ENCODE results near the gene ALK. TPM values are rescaled to one million over a fixed set of nuclear protein-coding genes. Genes with fewer than 3 reads are reported as not detected.

ALK gene
- polyA plus RNA-seq, 3 donors = not detected

DNA sequence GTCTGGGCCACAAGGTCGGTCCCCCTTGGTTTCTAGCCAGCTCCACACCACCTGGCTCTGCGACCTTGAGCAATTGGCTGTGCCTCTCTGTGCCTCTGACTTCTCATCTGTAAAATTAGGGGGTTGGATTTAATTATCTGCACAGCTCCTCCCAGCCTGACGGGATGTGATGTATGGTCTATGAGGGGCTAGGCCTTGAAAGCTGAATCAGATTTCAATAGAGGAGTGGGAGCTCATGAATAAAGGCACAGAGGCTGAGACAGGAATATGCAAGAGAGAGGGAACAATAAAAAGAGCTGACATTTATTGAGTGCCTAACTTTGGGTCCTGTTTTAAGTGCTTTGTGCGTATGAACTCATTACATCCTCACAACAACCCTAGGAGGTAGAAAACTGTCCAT, 104.7 kb downstream of the ALK start:
- Histone ChIP-seq H3K4me1 (ENCODE audit: control insufficient read depth in 1 of 2, insufficient read depth in 2 of 2, low read length in 2 of 2) (no peaks in the 10 kb centered on the region), H3K27me3 (ENCODE audit: control insufficient read depth in 2 of 2, insufficient read depth in 2 of 2, low read length in 2 of 2) (no peaks in the 10 kb centered on the region), H3K27ac (ENCODE audit: low read depth in 1 of 2, low read length in 2 of 2) (no peak overlapping the region), H2AFZ (ENCODE audit: insufficient read depth, low read depth, low read length, poor library complexity, severe bottlenecking) (no peak overlapping the region), H3K36me3 (replicated peaks in 1 of 2; ENCODE audit: control insufficient read depth in 1 of 2, insufficient read depth in 2 of 2, low read length in 2 of 2) (no peaks in the 10 kb centered on the region), H3K9ac (ENCODE audit: insufficient read depth, low read length, poor library complexity, severe bottlenecking) (no peak overlapping the region), H3K9me3 (replicated peaks in 1 of 2; ENCODE audit: control insufficient read depth in 1 of 2, insufficient read depth in 1 of 2, low read length in 2 of 2) (peaks cover 0 to 6% of the 10 kb centered on the region in 2 donors), H3K79me2 (ENCODE audit: insufficient read depth, low read length) (no peaks in the 10 kb centered on the region), H4K20me1 (ENCODE audit: insufficient read depth, low read length) (no peaks in the 10 kb centered on the region), H3K4me3 (replicated peaks in 1 of 3; ENCODE audit: low read depth in 2 of 3, low read length in 3 of 3) (no peak overlapping the region), H3K4me2 (replicated peaks; ENCODE audit: extremely low read depth, low read length, poor library complexity, severe bottlenecking) (no peak overlapping the region)
- DNase-seq = no peak
- Mint-ChIP-seq H3K4me1 (no peaks in the 10 kb centered on the region), H3K9me3 (peaks cover 0 to 13% (median 2%) of the 10 kb centered on the region in 7 donors), H3K4me3 (no peak overlapping the region), H3K27me3 (ENCODE audit: low read depth in 3 of 3) (peaks cover 2 to 5% (median 3%) of the 10 kb centered on the region in 3 donors), H3K36me3 (no peaks in the 10 kb centered on the region), H3K27ac (no peak overlapping the region)
- TF ChIP-seq, protein P1, sequence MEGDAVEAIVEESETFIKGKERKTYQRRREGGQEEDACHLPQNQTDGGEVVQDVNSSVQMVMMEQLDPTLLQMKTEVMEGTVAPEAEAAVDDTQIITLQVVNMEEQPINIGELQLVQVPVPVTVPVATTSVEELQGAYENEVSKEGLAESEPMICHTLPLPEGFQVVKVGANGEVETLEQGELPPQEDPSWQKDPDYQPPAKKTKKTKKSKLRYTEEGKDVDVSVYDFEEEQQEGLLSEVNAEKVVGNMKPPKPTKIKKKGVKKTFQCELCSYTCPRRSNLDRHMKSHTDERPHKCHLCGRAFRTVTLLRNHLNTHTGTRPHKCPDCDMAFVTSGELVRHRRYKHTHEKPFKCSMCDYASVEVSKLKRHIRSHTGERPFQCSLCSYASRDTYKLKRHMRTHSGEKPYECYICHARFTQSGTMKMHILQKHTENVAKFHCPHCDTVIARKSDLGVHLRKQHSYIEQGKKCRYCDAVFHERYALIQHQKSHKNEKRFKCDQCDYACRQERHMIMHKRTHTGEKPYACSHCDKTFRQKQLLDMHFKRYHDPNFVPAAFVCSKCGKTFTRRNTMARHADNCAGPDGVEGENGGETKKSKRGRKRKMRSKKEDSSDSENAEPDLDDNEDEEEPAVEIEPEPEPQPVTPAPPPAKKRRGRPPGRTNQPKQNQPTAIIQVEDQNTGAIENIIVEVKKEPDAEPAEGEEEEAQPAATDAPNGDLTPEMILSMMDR (IDR thresholded peaks at IDR 0.05) = no peak
- intact Hi-C loops (cut with micrococcal nuclease) = no loop called here
- WGBS (ENCODE audit: insufficient coverage) = 80% methylated on average over 1 of the region's 4 CpGs

DNA sequence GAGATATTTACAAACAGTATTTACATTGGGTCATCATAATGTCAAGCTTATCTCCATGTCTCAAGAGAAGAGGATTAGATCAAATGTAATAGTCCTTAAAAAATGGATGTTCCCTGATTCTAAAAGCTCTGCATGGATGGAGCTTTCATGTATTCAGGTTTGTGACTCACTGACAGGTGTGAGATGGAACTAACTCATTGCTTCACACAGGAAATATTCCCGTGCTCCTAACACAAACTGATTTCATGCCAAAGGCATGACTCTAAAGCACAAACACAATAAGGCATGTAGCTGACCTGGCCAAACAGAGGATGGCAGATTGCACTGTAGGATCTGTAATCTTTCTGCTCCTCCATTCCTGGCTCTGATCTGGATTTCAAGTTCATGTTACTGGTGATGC, 110.0 kb downstream of the ALK start:
- H4K20me1 ChIP-seq (ENCODE audit: insufficient read depth, low read length) = no peaks in the 10 kb centered on the region
- H3K9me3 ChIP-seq (replicated peaks in 1 of 2; ENCODE audit: control insufficient read depth in 1 of 2, insufficient read depth in 1 of 2, low read length in 2 of 2) = no peaks in the 10 kb centered on the region
- Mint-ChIP-seq H3K9me3 (peaks cover 0 to 13% (median 0%) of the 10 kb centered on the region in 7 donors), H3K36me3 (no peaks in the 10 kb centered on the region), H3K27me3 (ENCODE audit: low read depth in 3 of 3) (peaks cover 0 to 3% (median 2%) of the 10 kb centered on the region in 3 donors), H3K4me1 (no peaks in the 10 kb centered on the region), H3K27ac (no peak overlapping the region), H3K4me3 (no peak overlapping the region)
- intact Hi-C loops (cut with micrococcal nuclease) = no loop called here
- no peak overlapping the region for H3K27ac ChIP-seq (ENCODE audit: low read depth in 1 of 2, low read length in 2 of 2)
- TF ChIP-seq, protein P1 (IDR thresholded peaks at IDR 0.05) = no peak
- H3K36me3 ChIP-seq (replicated peaks in 1 of 2; ENCODE audit: control insufficient read depth in 1 of 2, insufficient read depth in 2 of 2, low read length in 2 of 2) = no peaks in the 10 kb centered on the region
- no peak overlapping the region for H2AFZ ChIP-seq (ENCODE audit: insufficient read depth, low read depth, low read length, poor library complexity, severe bottlenecking)
- H3K4me3 ChIP-seq (replicated peaks in 1 of 3; ENCODE audit: low read depth in 2 of 3, low read length in 3 of 3) = no peak overlapping the region
- no peaks in the 10 kb centered on the region for H3K4me1 ChIP-seq (ENCODE audit: control insufficient read depth in 1 of 2, insufficient read depth in 2 of 2, low read length in 2 of 2)
- H3K9ac ChIP-seq (ENCODE audit: insufficient read depth, low read length, poor library complexity, severe bottlenecking) = no peak overlapping the region
- no peaks in the 10 kb centered on the region for H3K27me3 ChIP-seq (ENCODE audit: control insufficient read depth in 2 of 2, insufficient read depth in 2 of 2, low read length in 2 of 2)
- H3K79me2 ChIP-seq (ENCODE audit: insufficient read depth, low read length) = no peaks in the 10 kb centered on the region
- DNase-seq = no peak
- no CpG with 5 or more reads among the region's 1 CpG for WGBS (ENCODE audit: insufficient coverage)
- H3K4me2 ChIP-seq (replicated peaks; ENCODE audit: extremely low read depth, low read length, poor library complexity, severe bottlenecking) = no peak overlapping the region

All from CD14-positive monocyte (primary cell).